ENCODE results near the gene OR5M11. TPM values are rescaled to one million over a fixed set of nuclear protein-coding genes. Genes with fewer than 3 reads are reported as not detected.
"Not testable (repeated sequence)": the region's sequence is repeated elsewhere in the genome, so short reads cannot be mapped to it uniquely, and the experiment has no call there.

Gene OR5M11
- not detected in 2 replicates for total RNA-seq

- Mint-ChIP-seq H3K4me1 (no peaks in the 10 kb centered on the region), H3K9me3 (peaks cover 14% of the 10 kb centered on the region), H3K36me3 (ENCODE audit: low read depth) (no peaks in the 10 kb centered on the region), H3K27ac (no peak within 1 kb of the TSS), H3K4me3 (no peak within 1 kb of the TSS), H3K27me3 (no peaks in the 10 kb centered on the region)
- ChIA-PET CTCF (no interaction called here), POLR2A (no interaction called here)
- no peak for TF ChIP-seq CTCF (IDR thresholded peaks at IDR 0.05)
- ATAC-seq (ENCODE audit: low read depth), result no peak
- DNase-seq, result no peak
- intact Hi-C loops (cut with micrococcal nuclease), result no loop called here
Observed at GRCh38 chr11:56543157-56543556, at the start of gene OR5M11. Gene OR5M11, minus strand, starts transcription at chr11:56543257. Its CDS starts 0 bp downstream, at chr11:56543257.

DNA sequence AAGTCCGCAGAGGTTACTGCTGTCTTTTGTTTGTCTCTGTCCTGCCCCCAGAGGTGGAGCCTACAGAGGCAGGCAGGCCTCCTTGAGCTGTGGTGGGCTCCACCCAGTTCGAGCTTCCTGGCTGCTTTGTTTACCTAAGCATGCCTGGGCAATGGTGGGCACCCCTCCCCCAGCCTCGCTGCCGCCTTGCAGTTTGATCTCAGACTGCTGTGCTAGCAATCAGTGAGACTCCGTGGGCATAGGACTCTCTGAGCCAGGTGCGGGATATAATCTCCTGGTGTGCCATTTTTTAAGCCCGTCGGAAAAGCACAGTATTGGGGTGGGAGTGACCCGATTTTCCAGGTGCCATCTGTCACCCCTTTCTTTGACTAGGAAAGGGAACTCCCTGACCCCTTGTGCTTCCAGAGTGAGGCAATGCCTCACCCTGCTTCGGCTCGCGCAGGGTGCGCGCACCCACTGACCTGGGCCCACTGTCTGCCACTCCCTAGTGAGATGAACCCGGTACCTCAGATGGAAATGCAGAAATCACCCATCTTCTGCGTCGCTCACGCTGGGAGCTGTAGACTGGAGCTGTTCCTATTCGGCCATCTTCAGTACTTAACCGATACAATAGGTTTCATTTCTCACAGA lies 49.1 kb upstream of the OR5M11 start:
- POLR2A ChIA-PET; ATAC-seq (ENCODE audit: low read depth): not testable (repeated sequence)

DNA sequence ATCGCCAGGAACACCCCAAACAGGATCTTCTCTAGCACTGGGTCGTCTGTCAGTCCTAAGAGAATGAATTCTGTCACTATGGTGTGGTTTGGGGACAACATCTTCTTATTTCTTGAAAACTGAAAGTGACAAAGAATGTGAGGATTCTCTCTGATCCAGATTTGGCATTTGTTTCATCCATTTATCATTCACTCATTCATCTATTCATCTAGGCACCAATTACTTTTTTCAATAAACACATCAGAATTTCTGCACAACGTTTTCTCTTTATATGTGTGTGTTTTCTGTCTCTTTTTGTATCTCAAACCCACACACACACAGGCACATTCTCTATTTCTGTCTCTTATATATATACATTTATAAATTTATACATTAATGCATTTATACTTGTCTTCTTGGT lies 34.6 kb upstream of the OR5M11 start, which contains the start of gene OR5M10:
TSS of gene OR5M10 (minus strand) at position 101 of the 400 bp plus-strand sequence. CDS start at position 101, 0 bp downstream.
- no peak within 1 kb of the TSS for H3K4me3 Mint-ChIP-seq
- TF ChIP-seq CTCF (IDR thresholded peaks at IDR 0.05), result no peak
- ATAC-seq (ENCODE audit: low read depth) (no peak), DNase-seq (no peak)
- intact Hi-C loops (cut with micrococcal nuclease), result no loop called here
- ChIA-PET CTCF (no interaction called here), POLR2A (no interaction called here)
- H3K27ac Mint-ChIP-seq, result no peak within 1 kb of the TSS
- peaks cover 5% of the 10 kb centered on the region for H3K9me3 Mint-ChIP-seq
- H3K4me1 Mint-ChIP-seq, result no peaks in the 10 kb centered on the region
- no peaks in the 10 kb centered on the region for H3K27me3 Mint-ChIP-seq
- H3K36me3 Mint-ChIP-seq (ENCODE audit: low read depth), result no peaks in the 10 kb centered on the region

More for the DNA sequence above, 49.1 kb upstream of the OR5M11 start:
- H3K27ac Mint-ChIP-seq; CTCF ChIA-PET; H3K9me3 Mint-ChIP-seq; H3K4me3 Mint-ChIP-seq; intact Hi-C loops (cut with micrococcal nuclease); H3K27me3 Mint-ChIP-seq; H3K4me1 Mint-ChIP-seq; DNase-seq; H3K36me3 Mint-ChIP-seq (ENCODE audit: low read depth): not testable (repeated sequence)

- Mint-ChIP-seq H3K27me3 (no peaks in the 10 kb centered on the region), H3K27ac (no peak overlapping the region), H3K4me1 (no peaks in the 10 kb centered on the region), H3K4me3 (no peak overlapping the region), H3K9me3 (peaks cover 7% of the 10 kb centered on the region), H3K36me3 (ENCODE audit: low read depth) (no peaks in the 10 kb centered on the region)
- intact Hi-C loops (cut with micrococcal nuclease), result no loop called here
- no peak for TF ChIP-seq CTCF (IDR thresholded peaks at IDR 0.05)
- DNase-seq (no peak), ATAC-seq (ENCODE audit: low read depth) (no peak)
- ChIA-PET CTCF (no interaction called here), POLR2A (no interaction called here)
Observed at GRCh38 chr11:56558574-56558973, 15.5 kb upstream of the OR5M11 start.

DNA sequence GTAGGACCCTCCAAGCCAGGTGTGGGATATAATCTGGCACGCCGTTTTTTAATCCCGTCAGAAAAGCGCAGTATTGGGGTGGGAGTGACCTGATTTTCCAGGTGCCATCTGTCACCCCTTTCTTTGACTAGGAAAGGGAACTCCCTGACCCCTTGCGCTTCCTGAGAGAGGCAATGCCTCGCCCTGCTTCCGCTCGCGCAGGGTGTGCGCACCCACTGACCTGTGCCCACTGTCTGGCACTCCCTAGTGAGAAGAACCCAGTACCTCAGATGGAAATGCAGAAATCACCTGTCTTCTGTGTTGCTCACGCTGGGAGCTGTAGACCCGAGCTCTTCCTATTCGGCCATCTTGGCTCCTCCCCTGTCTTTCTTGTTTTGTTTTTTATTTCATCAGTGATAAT lies 11.6 kb upstream of the OR5M11 start:
- intact Hi-C loops (cut with micrococcal nuclease); H3K36me3 Mint-ChIP-seq (ENCODE audit: low read depth); H3K27me3 Mint-ChIP-seq; H3K27ac Mint-ChIP-seq; ATAC-seq (ENCODE audit: low read depth); H3K4me1 Mint-ChIP-seq; H3K9me3 Mint-ChIP-seq; POLR2A ChIA-PET; CTCF ChIA-PET; H3K4me3 Mint-ChIP-seq; DNase-seq: not testable (repeated sequence)

DNA sequence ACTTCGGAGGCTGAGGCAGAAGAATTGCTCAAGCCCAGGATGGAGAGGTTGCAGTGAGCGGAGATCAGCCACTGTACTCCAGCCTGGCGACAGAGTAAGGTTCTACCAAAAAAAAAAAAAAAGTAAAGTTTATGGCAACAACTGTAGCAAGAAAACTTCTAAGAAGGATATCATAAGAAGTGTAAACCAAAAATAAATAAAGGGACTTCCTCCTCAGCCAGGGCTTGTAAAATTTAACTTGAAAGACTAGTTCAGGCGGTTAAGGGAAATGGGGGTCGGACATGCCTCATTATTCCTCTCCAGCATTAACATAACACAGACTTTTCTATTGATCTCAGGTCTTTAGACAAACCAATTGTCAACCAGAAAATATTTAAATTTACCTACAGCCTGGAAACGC lies 2.5 kb upstream of the OR5M11 start:
- TF ChIP-seq CTCF (IDR thresholded peaks at IDR 0.05), result no peak
- intact Hi-C loops (cut with micrococcal nuclease), result no loop called here
- ChIA-PET CTCF (no interaction called here), POLR2A (no interaction called here)
- no peaks in the 10 kb centered on the region for H3K27me3 Mint-ChIP-seq
- no peaks in the 10 kb centered on the region for H3K4me1 Mint-ChIP-seq
- no peak overlapping the region for H3K27ac Mint-ChIP-seq
- DNase-seq (no peak), ATAC-seq (ENCODE audit: low read depth) (no peak)
- H3K9me3 Mint-ChIP-seq, result peaks cover 10% of the 10 kb centered on the region
- H3K4me3 Mint-ChIP-seq, result no peak overlapping the region
- no peaks in the 10 kb centered on the region for H3K36me3 Mint-ChIP-seq (ENCODE audit: low read depth)
